Measurements from ENCODE around the gene GPR31. TPM values are rescaled to one million over a fixed set of nuclear protein-coding genes. Genes with fewer than 3 reads are reported as not detected.

The GPR31 gene
- polyA plus RNA-seq, 1 donor from 2014 or later, result not detected

DNA sequence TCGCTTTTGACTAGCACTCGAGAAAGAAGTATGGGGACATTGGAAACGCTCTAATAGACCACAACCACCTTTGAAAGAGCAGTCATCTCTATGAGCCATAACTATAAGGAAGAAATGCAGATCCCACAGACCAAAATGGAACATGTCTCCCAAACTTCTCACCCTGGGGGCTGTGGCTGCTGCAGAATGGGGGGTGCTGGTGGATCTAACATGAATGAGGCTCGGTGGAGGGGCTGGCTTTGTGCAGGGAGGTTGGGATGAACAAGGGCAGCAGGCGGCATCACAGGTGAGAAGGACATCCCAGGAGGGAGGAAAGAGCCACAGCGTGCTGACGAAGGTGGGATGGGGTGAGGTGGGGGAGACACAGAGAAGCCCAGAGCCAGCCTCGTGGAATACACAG lies 45.4 kb downstream of the GPR31 start:
- no peaks in the 10 kb centered on the region for H3K79me2 ChIP-seq (replicated peaks; ENCODE audit: insufficient read depth, low read length)
- no peaks in the 10 kb centered on the region for H4K20me1 ChIP-seq (ENCODE audit: insufficient read depth)
- H3K36me3 ChIP-seq (ENCODE audit: insufficient read depth, low read length), result no peaks in the 10 kb centered on the region
- no peak overlapping the region for H2AFZ ChIP-seq (ENCODE audit: low read depth, low read length)
- no peak overlapping the region for H3K4me3 ChIP-seq (ENCODE audit: low read length)
- TF ChIP-seq EZH2 (IDR thresholded peaks at IDR 0.05; ENCODE audit: borderline replicate concordance, insufficient read depth, low read length, poor library complexity, severe bottlenecking) (no peak), EP300 (conservative IDR thresholded peaks at IDR 0.05; ENCODE audit: poor library complexity, severe bottlenecking) (no peak), MXI1 (conservative IDR thresholded peaks at IDR 0.05; ENCODE audit: poor library complexity, severe bottlenecking) (no peak), RAD21 (conservative IDR thresholded peaks at IDR 0.05) (no peak), POLR2AphosphoS5 (IDR thresholded peaks at IDR 0.05) (no peak), TAF1 (IDR thresholded peaks at IDR 0.05; ENCODE audit: low read depth) (no peak), SMC3 (conservative IDR thresholded peaks at IDR 0.05; ENCODE audit: poor library complexity) (no peak)
- TF ChIP-seq, protein P1, sequence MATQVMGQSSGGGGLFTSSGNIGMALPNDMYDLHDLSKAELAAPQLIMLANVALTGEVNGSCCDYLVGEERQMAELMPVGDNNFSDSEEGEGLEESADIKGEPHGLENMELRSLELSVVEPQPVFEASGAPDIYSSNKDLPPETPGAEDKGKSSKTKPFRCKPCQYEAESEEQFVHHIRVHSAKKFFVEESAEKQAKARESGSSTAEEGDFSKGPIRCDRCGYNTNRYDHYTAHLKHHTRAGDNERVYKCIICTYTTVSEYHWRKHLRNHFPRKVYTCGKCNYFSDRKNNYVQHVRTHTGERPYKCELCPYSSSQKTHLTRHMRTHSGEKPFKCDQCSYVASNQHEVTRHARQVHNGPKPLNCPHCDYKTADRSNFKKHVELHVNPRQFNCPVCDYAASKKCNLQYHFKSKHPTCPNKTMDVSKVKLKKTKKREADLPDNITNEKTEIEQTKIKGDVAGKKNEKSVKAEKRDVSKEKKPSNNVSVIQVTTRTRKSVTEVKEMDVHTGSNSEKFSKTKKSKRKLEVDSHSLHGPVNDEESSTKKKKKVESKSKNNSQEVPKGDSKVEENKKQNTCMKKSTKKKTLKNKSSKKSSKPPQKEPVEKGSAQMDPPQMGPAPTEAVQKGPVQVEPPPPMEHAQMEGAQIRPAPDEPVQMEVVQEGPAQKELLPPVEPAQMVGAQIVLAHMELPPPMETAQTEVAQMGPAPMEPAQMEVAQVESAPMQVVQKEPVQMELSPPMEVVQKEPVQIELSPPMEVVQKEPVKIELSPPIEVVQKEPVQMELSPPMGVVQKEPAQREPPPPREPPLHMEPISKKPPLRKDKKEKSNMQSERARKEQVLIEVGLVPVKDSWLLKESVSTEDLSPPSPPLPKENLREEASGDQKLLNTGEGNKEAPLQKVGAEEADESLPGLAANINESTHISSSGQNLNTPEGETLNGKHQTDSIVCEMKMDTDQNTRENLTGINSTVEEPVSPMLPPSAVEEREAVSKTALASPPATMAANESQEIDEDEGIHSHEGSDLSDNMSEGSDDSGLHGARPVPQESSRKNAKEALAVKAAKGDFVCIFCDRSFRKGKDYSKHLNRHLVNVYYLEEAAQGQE (IDR thresholded peaks at IDR 0.05; ENCODE audit: borderline replicate concordance), result no peak
- TF ChIP-seq, protein P2, sequence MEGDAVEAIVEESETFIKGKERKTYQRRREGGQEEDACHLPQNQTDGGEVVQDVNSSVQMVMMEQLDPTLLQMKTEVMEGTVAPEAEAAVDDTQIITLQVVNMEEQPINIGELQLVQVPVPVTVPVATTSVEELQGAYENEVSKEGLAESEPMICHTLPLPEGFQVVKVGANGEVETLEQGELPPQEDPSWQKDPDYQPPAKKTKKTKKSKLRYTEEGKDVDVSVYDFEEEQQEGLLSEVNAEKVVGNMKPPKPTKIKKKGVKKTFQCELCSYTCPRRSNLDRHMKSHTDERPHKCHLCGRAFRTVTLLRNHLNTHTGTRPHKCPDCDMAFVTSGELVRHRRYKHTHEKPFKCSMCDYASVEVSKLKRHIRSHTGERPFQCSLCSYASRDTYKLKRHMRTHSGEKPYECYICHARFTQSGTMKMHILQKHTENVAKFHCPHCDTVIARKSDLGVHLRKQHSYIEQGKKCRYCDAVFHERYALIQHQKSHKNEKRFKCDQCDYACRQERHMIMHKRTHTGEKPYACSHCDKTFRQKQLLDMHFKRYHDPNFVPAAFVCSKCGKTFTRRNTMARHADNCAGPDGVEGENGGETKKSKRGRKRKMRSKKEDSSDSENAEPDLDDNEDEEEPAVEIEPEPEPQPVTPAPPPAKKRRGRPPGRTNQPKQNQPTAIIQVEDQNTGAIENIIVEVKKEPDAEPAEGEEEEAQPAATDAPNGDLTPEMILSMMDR (IDR thresholded peaks at IDR 0.05; ENCODE audit: poor library complexity, severe bottlenecking), result no peak
- H3K27ac ChIP-seq (ENCODE audit: low read length), result no peak overlapping the region
- no peak overlapping the region for H3K4me2 ChIP-seq (ENCODE audit: low read length)
- no peaks in the 10 kb centered on the region for H3F3A ChIP-seq (ENCODE audit: insufficient read depth, low read length, poor library complexity, severe bottlenecking)
- no peaks in the 10 kb centered on the region for H3K9me2 ChIP-seq (ENCODE audit: insufficient read depth, low read length)
- H3K27me3 ChIP-seq (ENCODE audit: insufficient read depth, low read depth, low read length), result no peaks in the 10 kb centered on the region
- no peaks in the 10 kb centered on the region for H3K9me3 ChIP-seq (ENCODE audit: low read length)
- H3K9ac ChIP-seq (ENCODE audit: low read length), result no peak overlapping the region

DNA sequence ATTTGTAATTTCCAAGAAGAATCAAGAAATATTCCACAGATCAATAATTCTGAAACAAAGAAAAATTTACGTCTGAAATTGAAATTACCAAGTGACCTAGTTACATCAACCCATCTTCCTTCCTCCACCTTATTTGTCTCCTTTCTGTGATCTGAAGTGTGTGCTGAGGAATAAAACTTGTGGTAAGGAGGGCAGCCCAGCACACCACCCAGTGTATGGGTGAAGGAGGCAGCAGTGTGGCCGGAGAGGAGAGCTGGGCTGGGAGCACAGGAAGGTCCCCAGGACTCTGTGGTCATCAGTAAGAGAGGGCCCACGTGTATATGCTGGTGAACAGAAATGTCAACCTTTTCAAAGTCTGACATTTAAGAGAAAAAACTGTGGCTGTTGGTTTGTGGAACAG lies 46.2 kb downstream of the GPR31 start:
- TF ChIP-seq, protein P2 (IDR thresholded peaks at IDR 0.05; ENCODE audit: poor library complexity, severe bottlenecking), result no peak
- no peak for TF ChIP-seq SMC3 (conservative IDR thresholded peaks at IDR 0.05; ENCODE audit: poor library complexity)
- TF ChIP-seq MXI1 (conservative IDR thresholded peaks at IDR 0.05; ENCODE audit: poor library complexity, severe bottlenecking), result no peak
- no peak for TF ChIP-seq RAD21 (conservative IDR thresholded peaks at IDR 0.05)
- no peak for TF ChIP-seq TAF1 (IDR thresholded peaks at IDR 0.05; ENCODE audit: low read depth)
- TF ChIP-seq POLR2AphosphoS5 (IDR thresholded peaks at IDR 0.05), result no peak
- no peak for TF ChIP-seq EP300 (conservative IDR thresholded peaks at IDR 0.05; ENCODE audit: poor library complexity, severe bottlenecking)
- TF ChIP-seq, protein P1 (IDR thresholded peaks at IDR 0.05; ENCODE audit: borderline replicate concordance), result no peak
- TF ChIP-seq EZH2 (IDR thresholded peaks at IDR 0.05; ENCODE audit: borderline replicate concordance, insufficient read depth, low read length, poor library complexity, severe bottlenecking), result no peak
- Histone ChIP-seq H3K9ac (ENCODE audit: low read length) (no peak overlapping the region), H3K4me2 (ENCODE audit: low read length) (no peak overlapping the region), H3K79me2 (replicated peaks; ENCODE audit: insufficient read depth, low read length) (no peaks in the 10 kb centered on the region), H4K20me1 (ENCODE audit: insufficient read depth) (no peaks in the 10 kb centered on the region), H3K9me3 (ENCODE audit: low read length) (no peaks in the 10 kb centered on the region), H3K27me3 (ENCODE audit: insufficient read depth, low read depth, low read length) (no peaks in the 10 kb centered on the region), H3K27ac (ENCODE audit: low read length) (no peak overlapping the region), H3K36me3 (ENCODE audit: insufficient read depth, low read length) (no peaks in the 10 kb centered on the region), H2AFZ (ENCODE audit: low read depth, low read length) (no peak overlapping the region), H3K4me3 (ENCODE audit: low read length) (no peak overlapping the region), H3F3A (ENCODE audit: insufficient read depth, low read length, poor library complexity, severe bottlenecking) (no peaks in the 10 kb centered on the region), H3K9me2 (ENCODE audit: insufficient read depth, low read length) (no peaks in the 10 kb centered on the region)
